ENCODE data around the gene COASY.
"Not testable (repeated sequence)": the region's sequence is repeated elsewhere in the genome, so short reads cannot be mapped to it uniquely, and the experiment has no call there.

COASY gene

GRCh38 chr17:42547001-42547461 lies 14.9 kb upstream of the COASY start:
- no peak for TF ChIP-seq EZH2phosphoT487 (IDR thresholded peaks at IDR 0.05; ENCODE audit: low read depth)
- TF ChIP-seq, protein P1, sequence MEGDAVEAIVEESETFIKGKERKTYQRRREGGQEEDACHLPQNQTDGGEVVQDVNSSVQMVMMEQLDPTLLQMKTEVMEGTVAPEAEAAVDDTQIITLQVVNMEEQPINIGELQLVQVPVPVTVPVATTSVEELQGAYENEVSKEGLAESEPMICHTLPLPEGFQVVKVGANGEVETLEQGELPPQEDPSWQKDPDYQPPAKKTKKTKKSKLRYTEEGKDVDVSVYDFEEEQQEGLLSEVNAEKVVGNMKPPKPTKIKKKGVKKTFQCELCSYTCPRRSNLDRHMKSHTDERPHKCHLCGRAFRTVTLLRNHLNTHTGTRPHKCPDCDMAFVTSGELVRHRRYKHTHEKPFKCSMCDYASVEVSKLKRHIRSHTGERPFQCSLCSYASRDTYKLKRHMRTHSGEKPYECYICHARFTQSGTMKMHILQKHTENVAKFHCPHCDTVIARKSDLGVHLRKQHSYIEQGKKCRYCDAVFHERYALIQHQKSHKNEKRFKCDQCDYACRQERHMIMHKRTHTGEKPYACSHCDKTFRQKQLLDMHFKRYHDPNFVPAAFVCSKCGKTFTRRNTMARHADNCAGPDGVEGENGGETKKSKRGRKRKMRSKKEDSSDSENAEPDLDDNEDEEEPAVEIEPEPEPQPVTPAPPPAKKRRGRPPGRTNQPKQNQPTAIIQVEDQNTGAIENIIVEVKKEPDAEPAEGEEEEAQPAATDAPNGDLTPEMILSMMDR (IDR thresholded peaks at IDR 0.05; ENCODE audit: low read depth, low read length) = no peak
- Histone ChIP-seq H4K20me1 (ENCODE audit: insufficient read depth, low read length) (no peaks in the 10 kb centered on the region), H3K4me2 (ENCODE audit: low read length) (no peak overlapping the region), H3K27ac (ENCODE audit: low read length) (no peak overlapping the region), H3K9ac (ENCODE audit: low read length) (no peak overlapping the region), H3K36me3 (replicated peaks; ENCODE audit: low read depth, low read length) (peaks cover 7% of the 10 kb centered on the region), H2AFZ (ENCODE audit: low read depth, low read length) (no peak overlapping the region), H3K4me3 (ENCODE audit: low read length) (no peak overlapping the region), H3K9me3 (ENCODE audit: insufficient read depth, low read length) (no peaks in the 10 kb centered on the region), H3K27me3 (ENCODE audit: low read depth, low read length) (no peaks in the 10 kb centered on the region), H3K79me2 (ENCODE audit: low read length) (no peaks in the 10 kb centered on the region), H3K4me1 (ENCODE audit: low read length) (no peaks in the 10 kb centered on the region)

GRCh38 chr17:42547698-42548069 lies 14.3 kb upstream of the COASY start:
- Histone ChIP-seq H3K4me3 (ENCODE audit: low read length) (peak overlapping the region; percentile 74; the same call in 1 of the 2 replicates), H3K4me1 (ENCODE audit: low read length) (no peaks in the 10 kb centered on the region), H3K27ac (ENCODE audit: low read length) (no peak overlapping the region), H3K36me3 (replicated peaks; ENCODE audit: low read depth, low read length) (peaks cover 7% of the 10 kb centered on the region), H3K79me2 (ENCODE audit: low read length) (no peaks in the 10 kb centered on the region), H3K9me3 (ENCODE audit: insufficient read depth, low read length) (no peaks in the 10 kb centered on the region), H3K9ac (ENCODE audit: low read length) (no peak overlapping the region), H4K20me1 (ENCODE audit: insufficient read depth, low read length) (no peaks in the 10 kb centered on the region), H3K27me3 (ENCODE audit: low read depth, low read length) (no peaks in the 10 kb centered on the region), H3K4me2 (ENCODE audit: low read length) (peak overlapping the region; percentile 66; the same call in 1 of the 2 replicates), H2AFZ (ENCODE audit: low read depth, low read length) (no peak overlapping the region)
- TF ChIP-seq, protein P1 (IDR thresholded peaks at IDR 0.05; ENCODE audit: low read depth, low read length) = no peak
- no peak for TF ChIP-seq EZH2phosphoT487 (IDR thresholded peaks at IDR 0.05; ENCODE audit: low read depth)

DNA sequence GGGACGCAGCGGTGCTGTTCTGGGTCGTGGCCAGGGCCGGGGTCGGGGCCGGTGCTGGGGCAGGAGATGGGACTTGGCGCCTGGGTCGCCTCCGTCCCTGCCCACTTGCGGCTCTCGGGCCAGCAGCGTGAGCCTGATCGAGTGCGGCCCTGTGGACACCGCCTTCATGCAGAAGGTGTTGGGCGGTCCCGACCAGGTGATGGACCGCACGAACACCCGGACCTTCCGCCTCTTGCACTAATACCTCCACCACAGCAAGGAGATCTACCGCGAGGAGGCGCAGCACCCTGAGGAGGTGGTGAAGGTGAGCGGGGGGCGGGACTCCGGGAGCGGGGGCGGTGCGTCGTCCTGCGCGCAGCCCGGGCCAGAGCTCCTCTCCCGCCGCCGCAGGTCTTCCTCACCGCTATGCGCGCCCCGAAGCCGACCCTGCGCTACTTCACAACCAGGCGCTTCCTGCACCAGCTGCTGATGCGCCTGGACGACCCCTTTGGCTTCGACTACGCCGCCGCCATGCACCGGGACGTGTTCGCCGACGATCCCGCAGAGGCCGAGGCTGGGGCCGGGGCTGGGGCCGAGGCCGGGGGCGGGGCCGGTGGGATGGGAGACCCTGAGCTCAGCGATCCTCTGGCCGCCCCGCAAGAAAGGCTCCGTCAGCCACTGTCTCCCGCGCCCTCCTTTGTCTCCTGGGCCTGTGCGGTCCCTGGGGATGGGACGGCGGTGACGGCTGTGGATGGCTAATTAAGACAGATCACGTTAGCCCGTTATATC lies 13.7 kb upstream of the COASY start:
- Histone ChIP-seq H3K27ac (ENCODE audit: low read length) (no peak overlapping the region), H3K4me1 (ENCODE audit: low read length) (no peaks in the 10 kb centered on the region), H2AFZ (ENCODE audit: low read depth, low read length) (no peak overlapping the region), H3K9me3 (ENCODE audit: insufficient read depth, low read length) (no peaks in the 10 kb centered on the region), H3K79me2 (ENCODE audit: low read length) (no peaks in the 10 kb centered on the region), H4K20me1 (ENCODE audit: insufficient read depth, low read length) (no peaks in the 10 kb centered on the region), H3K4me3 (ENCODE audit: low read length) (peak overlapping the region; percentile 74), H3K9ac (ENCODE audit: low read length) (peak overlapping the region; percentile 22; the same call in 1 of the 2 replicates), H3K36me3 (replicated peaks; ENCODE audit: low read depth, low read length) (peaks cover 4% of the 10 kb centered on the region), H3K4me2 (ENCODE audit: low read length) (peak overlapping the region; percentile 66), H3K27me3 (ENCODE audit: low read depth, low read length) (no peaks in the 10 kb centered on the region)
- TF ChIP-seq, protein P1 (IDR thresholded peaks at IDR 0.05; ENCODE audit: low read depth, low read length) = peak; percentile 46
- TF ChIP-seq EZH2phosphoT487 (IDR thresholded peaks at IDR 0.05; ENCODE audit: low read depth) = no peak

GRCh38 chr17:42548993-42549755 lies 12.8 kb upstream of the COASY start:
- peaks cover 5% of the 10 kb centered on the region for H3K79me2 ChIP-seq (ENCODE audit: low read length)
- no peak overlapping the region for H3K9ac ChIP-seq (ENCODE audit: low read length)
- H3K27me3 ChIP-seq (ENCODE audit: low read depth, low read length) = no peaks in the 10 kb centered on the region
- peak overlapping the region; percentile 74 for H3K4me3 ChIP-seq (ENCODE audit: low read length)
- H3K4me1 ChIP-seq (ENCODE audit: low read length) = 0 out of 2 replicates have a peak, but pooled peaks cover 5% of the 10 kb centered on the region
- peak overlapping the region; percentile 66 for H3K4me2 ChIP-seq (ENCODE audit: low read length)
- no peak overlapping the region for H3K27ac ChIP-seq (ENCODE audit: low read length)
- no peaks in the 10 kb centered on the region for H3K36me3 ChIP-seq (replicated peaks; ENCODE audit: low read depth, low read length)
- TF ChIP-seq, protein P1 (IDR thresholded peaks at IDR 0.05; ENCODE audit: low read depth, low read length) = no peak
- no peak for TF ChIP-seq EZH2phosphoT487 (IDR thresholded peaks at IDR 0.05; ENCODE audit: low read depth)
- no peaks in the 10 kb centered on the region for H4K20me1 ChIP-seq (ENCODE audit: insufficient read depth, low read length)
- no peak overlapping the region for H2AFZ ChIP-seq (ENCODE audit: low read depth, low read length)
- H3K9me3 ChIP-seq (ENCODE audit: insufficient read depth, low read length) = no peaks in the 10 kb centered on the region

GRCh38 chr17:42552736-42553135 lies 9.2 kb upstream of the COASY start, which contains the start of gene HSD17B1:
Gene HSD17B1 (plus strand): TSS chr17:42552923. CDS start chr17:42552934, 11 bp downstream.
- Histone ChIP-seq H3K4me3 (ENCODE audit: low read length) (peak within 1 kb of the TSS; percentile 92), H3K4me2 (ENCODE audit: low read length) (peak within 1 kb of the TSS; percentile 97), H3K4me1 (ENCODE audit: low read length) (peaks cover 11% of the 10 kb centered on the region)
- H3K9ac ChIP-seq (ENCODE audit: low read length); H3K36me3 ChIP-seq (replicated peaks; ENCODE audit: low read depth, low read length); H3K27me3 ChIP-seq (ENCODE audit: low read depth, low read length); H2AFZ ChIP-seq (ENCODE audit: low read depth, low read length); H3K79me2 ChIP-seq (ENCODE audit: low read length); H3K9me3 ChIP-seq (ENCODE audit: insufficient read depth, low read length); H3K27ac ChIP-seq (ENCODE audit: low read length); H4K20me1 ChIP-seq (ENCODE audit: insufficient read depth, low read length): not testable (repeated sequence)

Data from OCI-LY3 (cell line).